ENCODE results near the gene CMTM2.
"Not testable (repeated sequence)": the region's sequence is repeated elsewhere in the genome, so short reads cannot be mapped to it uniquely, and the experiment has no call there.

The CMTM2 gene

DNA sequence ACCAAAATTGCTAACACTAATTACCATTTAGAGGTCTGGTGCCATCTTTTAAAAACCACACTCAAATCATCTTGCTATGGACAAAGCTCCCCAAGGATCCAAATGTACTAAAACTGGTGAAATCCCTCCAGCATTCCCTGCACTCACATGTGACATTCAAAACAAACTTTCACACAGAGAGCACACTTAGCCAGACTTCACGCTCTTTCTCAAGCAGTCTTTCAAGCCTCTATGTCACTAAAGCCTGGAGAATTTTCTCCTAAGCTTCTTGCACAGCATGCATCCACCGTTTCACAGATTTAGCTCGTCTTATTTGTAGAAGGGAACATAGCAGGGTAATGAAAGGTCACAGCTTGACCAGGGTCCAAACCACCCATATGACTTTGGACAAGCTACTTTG lies 44.5 kb downstream of the CMTM2 start:
- TF ChIP-seq, protein P1, sequence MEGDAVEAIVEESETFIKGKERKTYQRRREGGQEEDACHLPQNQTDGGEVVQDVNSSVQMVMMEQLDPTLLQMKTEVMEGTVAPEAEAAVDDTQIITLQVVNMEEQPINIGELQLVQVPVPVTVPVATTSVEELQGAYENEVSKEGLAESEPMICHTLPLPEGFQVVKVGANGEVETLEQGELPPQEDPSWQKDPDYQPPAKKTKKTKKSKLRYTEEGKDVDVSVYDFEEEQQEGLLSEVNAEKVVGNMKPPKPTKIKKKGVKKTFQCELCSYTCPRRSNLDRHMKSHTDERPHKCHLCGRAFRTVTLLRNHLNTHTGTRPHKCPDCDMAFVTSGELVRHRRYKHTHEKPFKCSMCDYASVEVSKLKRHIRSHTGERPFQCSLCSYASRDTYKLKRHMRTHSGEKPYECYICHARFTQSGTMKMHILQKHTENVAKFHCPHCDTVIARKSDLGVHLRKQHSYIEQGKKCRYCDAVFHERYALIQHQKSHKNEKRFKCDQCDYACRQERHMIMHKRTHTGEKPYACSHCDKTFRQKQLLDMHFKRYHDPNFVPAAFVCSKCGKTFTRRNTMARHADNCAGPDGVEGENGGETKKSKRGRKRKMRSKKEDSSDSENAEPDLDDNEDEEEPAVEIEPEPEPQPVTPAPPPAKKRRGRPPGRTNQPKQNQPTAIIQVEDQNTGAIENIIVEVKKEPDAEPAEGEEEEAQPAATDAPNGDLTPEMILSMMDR (IDR thresholded peaks at IDR 0.05; ENCODE audit: low read depth, low read length, missing control alignments), result no peak
- no peak for DNase-seq (ENCODE audit: low read depth)
- H3K4me3 ChIP-seq (ENCODE audit: low read depth, low read length), result no peak overlapping the region
- in situ Hi-C loops (cut with HindIII; ENCODE audit: low sequenced_read_pairs), result loop anchor here (5.0 kb wide), 1 partner anchor 39 kb away; no protein-coding TSS in a partner anchor

DNA sequence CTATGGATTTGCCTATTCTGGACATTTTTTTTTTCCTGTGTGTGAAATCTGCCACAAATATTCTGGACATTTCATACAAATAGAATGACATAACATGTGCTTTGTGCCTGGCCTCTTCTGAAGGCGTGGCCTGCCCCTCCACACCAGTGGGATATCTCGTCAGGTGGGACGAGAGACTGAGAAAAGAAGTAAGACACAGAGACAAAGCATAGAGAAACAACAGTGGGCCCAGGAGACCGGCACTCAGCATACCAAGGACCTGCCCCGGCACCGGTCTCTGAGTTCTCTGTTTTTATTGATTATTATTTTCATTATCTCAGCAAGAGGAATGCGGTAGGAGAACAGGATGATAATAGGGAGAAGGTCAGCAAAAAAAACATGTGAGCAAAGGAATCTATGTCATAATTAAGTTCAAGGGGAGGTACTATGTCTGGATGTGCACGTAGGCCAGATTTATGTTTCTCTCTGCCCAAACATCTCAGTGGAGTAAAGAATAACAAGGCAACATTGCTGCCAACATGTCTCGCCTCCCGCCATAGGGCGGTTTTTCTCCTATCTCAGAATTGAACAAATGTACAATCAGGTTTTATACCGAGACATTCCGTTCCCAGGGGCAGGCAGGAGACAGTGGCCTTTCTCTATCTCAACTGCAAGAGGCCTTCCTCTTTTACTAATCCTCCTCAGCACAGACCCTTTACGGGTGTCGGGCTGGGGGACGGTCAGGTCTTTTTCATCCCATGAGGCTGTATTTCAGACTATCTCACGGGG lies 48.5 kb downstream of the CMTM2 start:
- H3K4me3 ChIP-seq (ENCODE audit: low read depth, low read length); in situ Hi-C loops (cut with HindIII; ENCODE audit: low sequenced_read_pairs); DNase-seq (ENCODE audit: low read depth): not testable (repeated sequence)

DNA sequence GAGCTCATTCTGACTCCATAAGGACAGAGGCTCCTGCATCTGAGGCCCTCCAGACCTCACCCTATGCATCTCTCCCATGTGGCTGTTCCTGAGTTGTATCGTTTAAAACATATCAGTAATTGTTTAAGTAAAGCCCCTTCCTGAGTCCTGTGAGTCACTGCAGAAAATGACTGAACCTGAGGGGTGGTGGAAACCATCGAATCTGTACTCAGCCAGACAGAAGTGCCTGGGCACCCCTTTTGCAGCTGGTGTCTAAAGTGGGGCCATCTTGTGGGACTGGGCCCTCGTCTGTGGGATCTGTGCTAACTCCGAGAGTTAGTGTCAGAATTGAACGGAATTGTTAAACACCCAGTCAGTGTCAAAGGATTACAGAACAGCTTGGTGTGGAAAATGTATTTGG lies 50.6 kb downstream of the CMTM2 start:
- DNase-seq (ENCODE audit: low read depth), result no peak
- no peak overlapping the region for H3K4me3 ChIP-seq (ENCODE audit: low read depth, low read length)
- in situ Hi-C loops (cut with HindIII; ENCODE audit: low sequenced_read_pairs), result no loop called here
- TF ChIP-seq, protein P1 (IDR thresholded peaks at IDR 0.05; ENCODE audit: low read depth, low read length, missing control alignments), result no peak

DNA sequence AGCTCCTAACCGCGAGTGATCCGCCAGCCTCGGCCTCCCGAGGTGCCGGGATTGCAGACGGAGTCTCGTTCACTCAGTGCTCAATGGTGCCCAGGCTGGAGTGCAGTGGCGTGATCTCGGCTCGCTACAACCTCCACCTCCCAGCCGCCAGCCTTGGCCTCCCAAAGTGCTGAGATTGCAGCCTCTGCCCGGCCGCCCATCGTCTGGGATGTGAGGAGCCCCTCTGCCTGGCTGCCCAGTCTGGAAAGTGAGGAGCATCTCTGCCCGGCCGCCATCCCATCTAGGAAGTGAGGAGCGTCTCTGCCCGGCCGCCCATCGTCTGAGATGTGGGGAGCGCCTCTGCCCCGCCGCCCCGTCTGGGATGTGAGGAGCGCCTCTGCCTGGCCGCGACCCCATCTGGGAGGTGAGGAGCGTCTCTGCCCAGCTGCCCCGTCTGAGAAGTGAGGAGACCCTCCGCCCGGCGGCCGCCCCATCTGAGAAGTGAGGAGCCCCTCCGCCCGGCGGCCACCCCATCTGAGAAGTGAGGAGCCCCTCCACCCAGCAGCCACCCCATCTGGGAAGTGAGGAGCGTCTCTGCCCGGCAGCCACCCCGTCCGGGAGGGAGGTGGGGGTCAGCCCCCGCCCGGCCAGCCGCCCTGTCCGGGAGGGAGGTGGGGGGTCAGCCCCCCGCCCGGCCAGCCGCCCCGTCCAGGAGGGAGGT lies 51.4 kb downstream of the CMTM2 start:
- DNase-seq (ENCODE audit: low read depth); H3K4me3 ChIP-seq (ENCODE audit: low read depth, low read length); in situ Hi-C loops (cut with HindIII; ENCODE audit: low sequenced_read_pairs): not testable (repeated sequence)

DNA sequence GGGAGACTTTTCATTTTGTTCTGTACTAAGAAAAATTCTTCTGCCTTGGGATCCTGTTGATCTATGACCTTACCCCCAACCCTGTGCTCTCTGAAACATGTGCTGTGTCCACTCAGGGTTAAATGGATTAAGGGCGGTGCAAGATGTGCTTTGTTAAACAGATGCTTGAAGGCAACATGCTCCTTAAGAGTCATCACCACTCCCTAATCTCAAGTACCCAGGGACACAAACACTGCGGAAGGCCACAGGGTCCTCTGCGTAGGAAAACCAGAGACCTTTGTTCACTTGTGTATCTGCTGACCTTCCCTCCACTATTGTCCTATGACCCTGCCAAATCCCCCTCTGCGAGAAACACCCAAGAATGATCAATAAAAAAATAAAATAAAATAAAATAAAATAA lies 52.3 kb downstream of the CMTM2 start:
- DNase-seq (ENCODE audit: low read depth); in situ Hi-C loops (cut with HindIII; ENCODE audit: low sequenced_read_pairs); H3K4me3 ChIP-seq (ENCODE audit: low read depth, low read length): not testable (repeated sequence)

DNA sequence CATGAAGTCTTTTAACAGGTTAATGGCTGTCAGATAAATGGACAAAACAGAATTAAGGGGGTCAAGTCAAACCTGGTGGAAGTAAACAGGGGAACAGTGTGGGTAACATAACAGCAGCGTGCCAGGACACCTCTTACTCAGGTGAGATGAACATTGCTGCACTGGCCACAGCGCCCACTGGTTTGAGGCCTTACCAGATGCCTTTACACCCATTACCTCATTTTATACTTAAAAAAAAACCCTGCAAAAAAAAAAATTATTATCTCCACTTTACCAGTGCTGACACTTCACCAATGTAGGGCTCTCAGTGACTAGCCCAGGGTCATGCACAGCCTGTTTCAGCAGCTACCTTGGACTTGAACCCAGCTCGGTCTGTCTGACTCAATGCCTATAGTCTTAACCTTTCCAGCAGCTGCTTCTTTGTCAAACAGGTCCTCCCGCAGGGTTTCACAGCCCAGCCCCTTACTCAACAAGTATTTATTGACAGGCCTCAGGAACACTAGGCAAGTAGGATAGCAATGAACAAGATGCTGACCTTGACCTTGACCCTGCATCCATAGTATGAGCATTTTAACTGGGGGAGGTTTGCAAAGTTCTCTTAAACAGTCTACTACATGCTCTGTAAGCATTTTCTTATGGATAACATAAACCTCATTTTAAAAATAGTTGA lies 55.4 kb downstream of the CMTM2 start:
- TF ChIP-seq, protein P1 (IDR thresholded peaks at IDR 0.05; ENCODE audit: low read depth, low read length, missing control alignments), result no peak
- no peak for DNase-seq (ENCODE audit: low read depth)
- H3K4me3 ChIP-seq (ENCODE audit: low read depth, low read length), result no peak overlapping the region
- in situ Hi-C loops (cut with HindIII; ENCODE audit: low sequenced_read_pairs), result no loop called here

DNA sequence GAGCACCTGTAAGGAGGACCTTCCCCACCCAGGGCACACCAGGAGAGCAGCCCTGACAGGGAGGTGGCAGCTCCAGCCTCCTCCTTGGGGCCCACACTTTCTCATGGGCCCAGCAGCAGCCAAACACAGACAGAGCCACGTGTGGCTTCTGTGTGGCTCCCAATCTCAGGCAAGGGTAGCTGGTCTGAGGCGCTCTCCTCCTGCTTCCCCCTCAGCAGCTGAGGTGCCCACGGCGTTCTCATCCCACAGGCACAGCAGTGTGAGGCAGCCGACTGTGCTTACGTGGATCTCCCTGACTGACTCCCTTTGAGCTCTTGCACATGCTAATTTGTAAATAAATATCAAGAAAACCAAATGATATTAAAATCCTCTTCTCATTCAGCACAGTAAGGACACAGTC lies 56.1 kb downstream of the CMTM2 start:
- no peak for DNase-seq (ENCODE audit: low read depth)
- TF ChIP-seq, protein P1 (IDR thresholded peaks at IDR 0.05; ENCODE audit: low read depth, low read length, missing control alignments), result no peak
- in situ Hi-C loops (cut with HindIII; ENCODE audit: low sequenced_read_pairs), result no loop called here

DNA sequence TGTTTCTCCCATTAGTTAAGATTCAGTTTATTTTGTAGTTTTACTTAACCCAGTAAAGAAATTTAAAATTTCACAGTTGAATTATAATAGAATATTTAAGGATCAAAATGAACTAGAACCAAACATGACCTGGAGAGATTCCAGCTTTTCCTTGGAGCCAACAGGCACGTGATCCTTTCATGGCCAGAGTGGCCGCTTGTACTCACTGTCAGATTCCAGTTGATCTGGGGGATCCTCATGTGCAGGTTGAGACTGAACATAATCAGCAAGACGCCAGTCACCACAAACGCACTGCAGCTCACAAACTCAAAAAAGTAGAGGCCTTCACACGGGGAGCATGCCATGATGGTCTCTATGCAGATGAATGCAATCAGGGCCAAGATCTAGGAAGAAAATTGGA lies 56.9 kb downstream of the CMTM2 start:
- DNase-seq (ENCODE audit: low read depth), result no peak
- H3K4me3 ChIP-seq (ENCODE audit: low read depth, low read length), result no peak overlapping the region
- in situ Hi-C loops (cut with HindIII; ENCODE audit: low sequenced_read_pairs), result no loop called here
- TF ChIP-seq, protein P1 (IDR thresholded peaks at IDR 0.05; ENCODE audit: low read depth, low read length, missing control alignments), result no peak

More for the DNA sequence above, 56.1 kb downstream of the CMTM2 start:
- no peak overlapping the region for H3K4me3 ChIP-seq (ENCODE audit: low read depth, low read length)
